Ecto neural progenitor cell (in vitro differentiated cells): ENCODE measurements around the gene PRDX2.
"Not testable (repeated sequence)": the region's sequence is repeated elsewhere in the genome, so short reads cannot be mapped to it uniquely, and the experiment has no call there.

ENCODE experiments used
- DNase-seq: peaks from one replicate; pipeline ENCODE4 v3.0.0-alpha.2; 2018; ENCODE audit warnings: low spot score

PRDX2 gene

DNA sequence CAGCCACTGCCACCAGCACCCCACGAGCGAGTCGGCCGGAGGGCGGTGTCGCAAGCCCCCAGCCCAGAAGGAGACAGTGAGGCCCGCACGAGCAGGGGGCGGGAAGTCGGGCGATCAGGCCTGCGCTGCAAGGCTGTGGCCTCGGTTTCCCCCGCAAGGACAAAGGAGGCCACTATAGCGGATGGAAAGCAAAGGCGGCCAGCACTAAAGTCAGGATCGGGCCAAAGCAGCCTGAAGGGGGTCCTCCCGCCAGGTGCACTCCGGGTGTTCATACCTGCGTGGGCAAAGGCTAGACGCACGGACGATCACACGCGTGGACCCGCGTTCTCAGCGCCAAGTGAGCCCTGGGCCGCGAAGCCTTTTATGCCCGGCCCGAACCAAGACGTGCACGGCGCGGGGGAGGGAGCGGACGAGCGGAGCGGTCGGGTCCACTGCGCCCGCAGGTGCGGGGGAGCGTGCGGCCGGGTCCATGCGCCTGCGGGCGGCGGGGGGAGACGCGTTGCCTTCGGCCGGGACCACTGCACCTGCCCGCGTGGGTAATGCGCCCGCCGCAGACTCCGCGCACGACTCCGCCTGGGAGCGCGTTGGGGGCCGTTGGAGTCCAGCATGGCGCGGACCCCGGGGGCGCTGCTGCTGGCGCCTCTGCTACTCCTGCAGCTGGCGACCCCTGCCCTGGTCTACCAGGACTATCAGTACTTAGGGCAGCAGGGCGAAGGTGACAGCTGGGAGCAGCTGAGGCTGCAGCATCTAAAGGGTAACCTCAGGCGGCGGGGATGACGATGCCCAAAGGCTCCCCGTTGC lies at the start of gene PRDX2, which contains the start of gene THSD8:
PRDX2 (minus strand) TSS at position 335 of the 801 bp plus-strand sequence. CDS start 539 bp downstream, outside the sequence.
THSD8 (plus strand) TSS at position 604 of the 801 bp plus-strand sequence; CDS start at position 607, 3 bp downstream.
- DNase-seq: peak; percentile 90

GRCh38 chr19:12847159-12848139 lies 45.8 kb upstream of the PRDX2 start:
- DNase-seq: peak; percentile 95

DNA sequence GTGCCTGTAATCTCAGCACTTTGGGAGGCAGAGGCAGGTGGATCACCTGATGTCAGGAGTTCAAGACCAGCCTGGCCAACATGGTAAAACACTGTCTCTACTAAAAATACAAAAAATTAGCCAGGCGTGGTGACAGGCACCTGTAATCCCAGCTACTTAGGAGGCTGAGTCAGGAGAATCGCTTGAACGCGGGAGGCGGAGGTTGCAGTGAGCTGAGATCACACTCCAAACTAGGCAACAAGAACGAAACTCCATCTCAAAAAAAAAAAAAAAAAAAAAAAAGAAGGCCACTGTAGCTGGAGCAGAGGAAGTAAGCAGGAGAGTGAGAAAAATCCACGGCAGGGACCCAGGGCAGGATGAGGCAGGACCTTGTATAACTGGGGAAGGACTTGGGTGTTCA lies 45.0 kb upstream of the PRDX2 start:
- not testable (repeated sequence) for DNase-seq

DNA sequence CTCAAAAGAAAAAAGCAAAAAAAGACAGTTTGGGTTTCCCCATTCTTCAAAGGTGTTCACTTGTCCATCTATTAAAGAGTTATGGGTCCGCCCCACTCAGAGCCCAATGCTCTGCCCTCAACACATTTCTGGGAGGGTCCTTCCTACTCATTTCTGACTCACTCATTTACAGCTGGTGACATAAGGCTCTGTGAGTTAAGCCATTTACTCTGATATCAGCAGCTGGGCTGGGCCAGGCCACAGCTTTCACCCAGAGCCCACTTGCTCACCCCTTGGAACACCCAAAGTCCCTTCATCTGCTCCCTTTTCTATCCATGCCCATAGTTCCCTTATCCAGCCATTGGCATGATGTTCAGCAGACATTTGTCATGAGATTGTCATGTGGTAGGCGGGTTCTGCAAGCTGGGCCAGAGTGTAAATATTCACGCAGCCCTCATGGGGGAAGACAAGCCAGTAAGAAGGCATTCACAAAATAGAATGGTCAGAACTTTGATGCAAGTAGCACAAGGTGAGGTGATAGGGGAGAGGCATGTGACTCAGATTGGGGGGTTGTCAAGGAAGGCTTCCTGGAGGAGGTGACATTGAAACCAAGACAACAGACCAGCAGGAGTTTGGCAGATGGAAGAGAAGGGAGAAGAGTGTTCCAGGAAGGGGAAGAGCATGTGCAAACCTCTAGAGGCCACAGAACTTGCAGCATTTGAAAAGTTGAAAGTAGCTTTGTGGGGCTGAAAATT lies 42.6 kb upstream of the PRDX2 start:
- no peak for DNase-seq

DNA sequence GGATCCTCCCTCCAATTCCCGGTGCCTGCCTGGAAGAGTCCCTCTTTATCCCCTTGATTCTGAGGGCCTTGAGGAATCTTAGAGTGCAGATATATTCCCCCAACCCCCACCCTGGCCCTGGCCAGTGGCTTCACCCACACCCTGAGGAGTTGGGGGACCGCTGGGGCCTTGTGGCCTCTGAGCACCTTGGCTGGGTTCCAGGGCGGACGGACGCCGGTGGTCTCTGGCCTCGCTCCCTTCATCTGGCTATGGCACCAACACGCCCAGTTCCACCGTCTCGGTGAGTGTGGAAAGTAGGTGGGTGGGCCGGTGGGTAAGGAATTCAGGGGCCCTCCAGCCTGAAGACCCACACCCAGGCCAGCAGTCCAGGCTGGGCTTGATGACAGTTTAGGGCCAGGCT lies 41.7 kb upstream of the PRDX2 start:
- DNase-seq: no peak

GRCh38 chr19:12842511-12842910 lies 40.9 kb upstream of the PRDX2 start:
- DNase-seq: no peak

DNA sequence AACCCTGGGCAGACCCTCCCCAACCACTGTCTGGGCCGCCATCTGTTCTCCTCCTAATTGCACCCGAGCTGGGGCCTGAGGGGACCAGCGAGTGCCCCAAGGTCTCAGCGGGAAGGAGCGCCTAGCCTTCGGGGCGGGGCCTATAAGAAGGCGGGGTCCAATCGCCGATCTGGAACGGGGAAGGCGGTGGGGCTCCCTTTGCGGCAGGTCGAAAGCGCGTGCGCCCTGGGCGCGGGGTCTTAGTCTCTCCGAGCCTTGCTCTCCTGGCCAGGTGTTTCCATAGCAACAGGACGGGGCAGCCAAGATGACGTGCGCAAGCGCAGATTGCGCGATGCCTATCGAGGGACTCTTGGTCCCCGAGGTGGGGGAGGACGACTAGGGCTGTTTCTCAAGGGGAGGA lies 39.5 kb upstream of the PRDX2 start:
- peak; percentile 96 for DNase-seq

DNA sequence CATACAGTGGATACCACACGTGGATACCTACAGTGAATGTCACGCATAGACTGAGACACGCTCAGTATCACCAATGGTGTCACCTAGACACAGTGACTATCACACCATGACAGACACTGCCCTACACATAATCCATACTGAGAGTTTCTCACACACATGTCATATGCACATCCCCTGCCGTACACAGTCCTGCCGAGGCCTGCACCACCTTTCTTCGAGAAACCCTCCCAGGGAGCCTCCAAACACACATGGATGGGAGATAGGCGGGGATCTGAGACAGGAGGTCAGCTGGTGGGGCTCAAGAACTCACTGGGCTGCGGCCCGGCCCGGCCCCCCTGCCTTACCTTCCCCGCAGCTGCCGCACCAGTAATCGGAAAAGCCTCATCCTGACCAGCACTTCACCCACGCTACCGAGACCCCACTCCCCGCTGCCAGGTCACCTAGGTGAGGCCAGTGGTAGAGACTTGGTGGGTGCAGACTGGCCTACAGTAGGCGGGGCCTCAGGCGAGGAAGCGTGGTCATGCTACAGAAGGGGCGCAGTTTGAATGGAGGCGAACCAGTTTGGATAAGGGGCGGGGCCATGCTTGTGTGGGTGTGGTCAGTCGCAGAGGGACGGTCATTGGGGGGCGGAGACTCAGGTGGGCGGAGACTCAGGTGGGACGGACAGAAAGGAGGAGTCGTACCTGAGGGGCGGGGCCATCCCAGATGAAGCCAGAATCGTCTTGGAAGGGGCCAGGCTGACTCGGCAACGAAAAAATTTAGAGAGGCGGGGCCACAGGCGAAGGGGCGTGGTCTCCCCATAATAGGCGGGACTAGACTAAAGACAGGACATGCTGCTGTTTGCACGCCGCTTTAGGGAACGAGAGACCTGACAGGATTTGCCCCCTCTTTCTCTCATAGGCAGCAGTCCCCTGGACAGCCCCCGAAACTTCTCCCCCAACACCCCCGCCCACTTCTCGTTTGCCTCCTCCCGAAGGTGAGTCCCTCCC lies 38.8 kb upstream of the PRDX2 start:
- DNase-seq: peak; percentile 98

- DNase-seq: no peak
Measured at GRCh38 chr19:12838886-12839756, 37.5 kb upstream of the PRDX2 start.

- DNase-seq: peak; percentile 82
Measured at GRCh38 chr19:12838182-12838885, 36.7 kb upstream of the PRDX2 start, which contains the start of gene MAST1. Gene MAST1 (plus strand): TSS chr19:12838515. CDS start chr19:12838573, 58 bp downstream.

GRCh38 chr19:12837225-12837624 lies 35.6 kb upstream of the PRDX2 start:
- DNase-seq: no peak

DNA sequence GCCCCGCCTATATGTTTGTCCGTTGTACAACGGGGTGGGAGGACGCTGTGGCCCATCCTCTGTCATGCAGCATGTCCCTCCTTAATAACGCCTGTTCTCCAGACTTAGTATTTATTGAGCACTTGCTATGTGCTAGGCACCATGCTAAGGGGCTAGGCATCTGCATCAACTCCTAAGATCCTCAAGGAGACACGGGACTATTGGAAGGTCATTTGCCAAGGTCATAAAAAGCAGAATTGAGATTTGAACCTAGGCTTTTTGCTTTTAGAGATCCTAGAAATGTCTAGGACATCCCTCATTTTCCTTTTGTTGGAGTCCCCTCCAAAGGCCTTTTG lies 34.9 kb upstream of the PRDX2 start:
- DNase-seq: no peak

DNA sequence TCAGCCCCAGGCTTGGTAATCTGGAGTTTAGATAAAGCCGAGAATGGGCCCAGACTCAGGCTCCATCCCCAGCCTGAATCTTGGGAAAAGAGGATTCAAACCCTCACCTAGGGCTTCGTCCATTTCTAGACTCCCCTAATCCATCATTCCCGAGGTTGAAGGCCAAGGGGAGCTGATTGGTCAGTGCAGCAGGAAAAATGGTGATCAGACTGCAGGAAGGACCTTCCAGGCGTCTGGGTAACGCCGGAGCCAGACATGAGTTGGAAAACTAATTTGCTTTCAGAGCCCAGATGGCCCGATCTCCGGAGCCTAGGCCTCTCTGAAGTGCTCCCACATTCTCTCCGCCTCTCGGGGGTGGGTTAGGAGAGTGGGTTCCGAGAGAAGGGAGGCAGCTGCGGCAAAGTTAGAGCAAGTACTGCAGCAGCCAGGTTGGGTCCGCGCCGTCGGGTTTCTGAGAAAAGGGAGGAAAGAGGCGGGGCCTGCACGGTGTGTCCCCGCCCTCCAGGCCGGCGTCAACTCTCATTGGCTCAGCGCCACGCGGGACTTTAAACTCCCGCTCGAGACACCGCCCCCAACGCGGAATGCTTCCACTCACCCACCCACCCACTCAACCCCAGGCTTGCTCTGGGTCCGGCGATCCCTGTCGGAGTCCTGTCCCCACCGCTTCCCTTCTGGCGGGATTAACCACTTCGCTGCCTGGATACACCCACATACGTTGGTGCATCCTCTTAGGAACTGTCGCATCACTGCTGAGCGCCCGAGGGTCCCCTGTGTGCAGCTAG lies 33.6 kb upstream of the PRDX2 start:
- peak; percentile 67 for DNase-seq

DNA sequence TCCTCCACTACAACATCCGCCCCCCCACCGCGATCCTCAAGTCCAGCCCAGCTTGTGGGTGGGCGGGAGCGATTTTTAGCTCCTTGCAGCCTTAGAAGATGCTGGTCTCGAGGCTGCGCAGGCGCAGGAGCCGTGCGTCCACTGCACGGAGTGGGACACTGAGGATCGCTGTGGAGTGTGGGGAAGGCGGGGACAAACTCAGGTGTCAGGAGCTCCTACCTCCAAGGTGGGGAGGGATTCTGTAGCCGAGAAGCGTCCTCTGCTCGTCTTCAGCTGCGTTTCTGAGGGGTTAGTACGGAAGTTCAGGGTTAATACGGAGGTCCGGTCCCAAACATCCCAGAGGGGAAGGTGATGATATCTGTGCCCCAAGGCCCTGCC lies 33.0 kb upstream of the PRDX2 start, which contains the start of gene RTBDN:
RTBDN (minus strand) TSS at position 14 of the 378 bp plus-strand sequence. CDS start 4,600 bp downstream, outside the sequence.
- DNase-seq: no peak

- DNase-seq: peak; percentile 81
Measured at GRCh38 chr19:12833738-12834565, 32.4 kb upstream of the PRDX2 start.

GRCh38 chr19:12833418-12833737 lies 31.8 kb upstream of the PRDX2 start:
- no peak for DNase-seq

DNA sequence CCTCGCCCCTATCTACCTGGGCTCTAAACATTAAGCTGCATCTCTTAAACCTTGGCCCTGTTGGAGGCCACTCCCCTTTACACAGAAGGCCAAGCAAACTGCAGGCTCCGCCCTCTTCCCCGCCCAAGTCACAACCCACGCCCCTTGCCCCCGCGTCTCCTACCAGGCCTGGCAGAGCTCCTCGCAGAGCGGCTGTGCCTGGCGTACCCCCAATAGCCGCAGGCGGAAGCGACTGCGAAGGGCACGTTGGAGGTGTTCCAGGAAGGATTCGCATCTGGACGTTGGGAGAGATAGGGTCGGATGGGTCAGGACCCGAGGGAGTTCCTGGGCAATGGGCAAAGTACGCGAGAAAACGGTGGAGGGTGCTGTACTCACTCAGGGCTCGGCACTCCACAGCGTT lies 26.9 kb upstream of the PRDX2 start:
- DNase-seq: peak; percentile 72
